ENCODE measurements around the gene RTP3.

RTP3 gene

DNA sequence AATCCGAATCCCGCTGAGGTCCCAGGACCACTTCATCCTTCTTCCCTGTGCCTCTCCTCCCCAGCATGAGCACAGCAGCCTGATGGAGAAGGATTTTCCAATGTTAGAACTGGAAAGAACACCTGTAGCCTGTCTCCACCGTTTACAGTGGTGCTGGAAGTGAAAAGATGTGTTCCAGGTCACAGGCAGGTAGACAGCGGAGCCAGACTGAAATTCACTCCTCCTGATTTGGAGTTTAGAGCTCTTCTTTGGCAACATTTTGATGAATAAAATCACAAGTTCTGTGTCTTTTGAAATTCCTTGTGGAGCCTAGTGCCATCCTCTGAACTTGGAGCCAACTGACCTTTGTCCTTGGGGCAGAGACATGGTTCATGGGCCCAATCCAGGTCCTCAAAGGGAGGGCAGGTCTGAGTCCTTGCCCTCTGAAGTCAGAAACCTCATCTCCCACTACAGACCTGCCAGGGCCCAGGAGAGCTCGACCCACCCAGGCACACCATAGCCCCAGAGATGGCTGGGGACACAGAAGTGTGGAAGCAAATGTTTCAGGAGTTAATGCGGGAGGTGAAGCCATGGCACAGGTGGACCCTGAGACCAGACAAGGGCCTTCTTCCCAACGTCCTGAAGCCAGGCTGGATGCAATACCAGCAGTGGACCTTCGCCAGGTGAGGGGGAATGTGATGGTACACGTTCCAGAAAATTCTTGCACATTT lies at the start of gene RTP3:
Gene RTP3, plus strand, starts transcription at position 421 of the 710 bp plus-strand sequence. Its CDS starts 87 bp downstream, at position 508.
- DNase-seq: no peak

DNA sequence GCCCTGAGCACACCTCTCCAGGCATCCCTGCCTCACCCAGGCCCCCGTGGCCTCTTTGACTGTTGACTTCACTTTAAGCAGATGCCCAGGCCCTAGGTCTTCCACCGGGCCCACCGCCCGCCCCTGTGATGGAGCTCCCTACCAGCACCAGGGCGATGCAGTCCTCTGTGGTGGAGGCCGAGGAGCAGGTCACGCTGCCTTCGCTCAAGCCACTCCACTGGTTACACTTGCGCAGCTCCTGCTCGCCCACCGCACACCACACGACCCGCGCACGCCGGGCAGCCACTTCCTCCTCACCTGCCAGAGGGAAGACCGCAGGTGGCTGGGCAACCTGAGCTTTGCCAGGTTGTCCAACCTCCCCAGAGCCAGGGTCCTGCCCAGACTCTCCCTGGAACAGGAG lies 49.1 kb upstream of the RTP3 start:
- no peak for DNase-seq

DNA sequence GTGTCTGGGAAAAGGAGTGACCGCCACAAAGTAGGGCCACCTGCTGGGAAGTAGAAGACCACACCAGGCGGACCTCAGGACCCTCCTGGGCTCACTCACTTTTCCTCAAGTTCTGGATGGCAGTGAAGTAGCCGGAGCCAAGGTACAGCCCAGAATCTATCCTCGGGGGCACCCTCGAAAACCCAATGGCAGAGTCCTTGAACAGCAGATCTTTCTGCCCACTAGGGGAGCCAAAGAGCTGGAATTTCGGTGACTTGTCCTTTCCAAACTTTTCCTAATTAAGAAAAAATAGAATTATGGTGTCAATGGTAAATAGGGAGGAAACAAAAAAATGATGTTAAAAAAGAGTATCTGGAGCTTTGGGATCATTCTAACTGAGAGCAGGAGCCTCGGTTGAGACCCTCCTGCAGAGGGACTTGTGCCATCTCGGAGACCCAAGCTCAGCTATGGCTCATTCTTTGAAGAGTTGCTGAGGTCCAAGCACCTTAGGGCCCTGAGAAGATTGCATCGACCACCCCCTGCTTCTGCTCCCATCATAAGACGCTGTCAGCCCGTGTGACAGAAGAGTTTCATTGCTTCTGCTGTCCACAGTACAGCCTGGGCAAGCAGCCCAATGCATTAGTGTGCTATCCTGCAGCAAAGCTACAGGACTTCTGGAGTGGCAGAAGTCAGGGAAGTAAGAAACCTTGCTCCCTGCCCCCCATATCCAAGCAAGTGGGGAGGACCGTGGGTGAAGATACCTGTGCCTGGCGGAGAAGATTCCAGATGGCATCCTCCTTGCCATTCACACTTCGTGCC lies 47.8 kb upstream of the RTP3 start:
- no peak for DNase-seq

DNA sequence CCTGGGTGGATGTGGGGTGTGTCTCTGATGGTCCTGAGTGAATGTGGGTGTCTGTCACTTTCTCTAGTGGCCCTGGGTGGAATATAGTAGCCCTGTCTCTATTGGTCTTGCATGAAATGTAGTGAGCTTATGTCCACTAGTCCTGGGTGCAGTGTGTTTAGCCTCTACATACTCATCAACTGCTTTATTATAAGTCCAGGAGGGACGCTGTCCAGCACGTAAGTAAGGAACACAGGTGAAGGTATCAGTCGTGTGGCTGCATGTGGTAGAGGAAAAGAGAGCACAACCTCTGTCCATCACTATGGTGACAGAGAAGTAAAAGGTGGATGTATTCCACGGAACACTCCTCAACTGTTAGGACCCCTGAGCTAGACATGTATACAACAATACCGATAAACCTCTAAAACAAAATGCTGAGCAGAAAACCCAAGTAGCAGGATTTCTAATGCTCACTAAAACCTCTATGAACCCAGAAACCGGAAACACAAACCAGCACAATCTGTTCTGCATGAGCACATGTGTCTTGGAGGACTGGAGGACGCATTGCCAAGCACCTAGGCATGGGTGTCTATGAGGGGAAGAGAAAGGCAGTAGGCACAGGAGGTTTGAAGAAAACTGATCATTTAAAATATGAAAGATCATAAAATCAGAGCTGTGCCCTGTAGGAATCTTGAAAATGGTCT lies 44.1 kb upstream of the RTP3 start:
- no peak for DNase-seq

DNA sequence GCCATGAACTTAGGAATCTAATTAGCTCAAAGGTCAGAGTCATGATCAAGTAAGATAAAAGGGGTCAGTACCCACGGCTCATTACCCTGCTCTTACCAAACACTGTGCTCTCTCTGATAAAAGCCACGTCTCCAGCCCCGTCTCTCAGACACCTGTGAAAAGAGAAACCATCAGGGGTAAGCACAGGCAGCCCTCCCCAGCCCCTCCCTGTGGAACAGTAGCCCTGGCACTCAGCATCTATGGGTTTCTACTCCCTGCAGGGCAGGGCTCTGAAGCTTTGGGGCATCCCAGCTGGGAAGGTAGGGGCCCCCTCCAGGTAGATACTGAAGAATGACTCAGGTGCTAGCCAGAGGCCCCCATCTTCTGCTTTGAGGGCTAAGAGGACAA lies 43.6 kb upstream of the RTP3 start:
- no peak for DNase-seq

DNA sequence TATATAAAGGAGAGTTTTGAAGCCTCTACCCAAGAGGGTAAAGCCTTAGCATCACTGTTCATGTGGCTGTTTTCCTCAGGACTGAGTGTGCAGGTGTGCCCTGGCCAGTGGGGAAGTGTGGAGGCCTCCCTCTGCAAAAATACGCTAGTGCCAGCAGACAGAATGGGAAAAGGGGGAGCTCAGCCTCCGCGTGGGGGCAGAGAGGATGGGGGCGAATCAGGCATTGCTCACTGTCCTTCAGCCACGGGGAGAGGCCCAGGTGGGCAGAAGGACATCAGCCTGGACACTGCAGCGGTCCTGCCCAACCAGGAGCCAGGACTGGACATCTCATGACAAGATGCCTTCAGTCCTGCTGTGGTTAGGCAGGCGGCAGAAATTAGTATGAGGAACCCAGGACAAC lies 43.2 kb upstream of the RTP3 start:
- DNase-seq: no peak

DNA sequence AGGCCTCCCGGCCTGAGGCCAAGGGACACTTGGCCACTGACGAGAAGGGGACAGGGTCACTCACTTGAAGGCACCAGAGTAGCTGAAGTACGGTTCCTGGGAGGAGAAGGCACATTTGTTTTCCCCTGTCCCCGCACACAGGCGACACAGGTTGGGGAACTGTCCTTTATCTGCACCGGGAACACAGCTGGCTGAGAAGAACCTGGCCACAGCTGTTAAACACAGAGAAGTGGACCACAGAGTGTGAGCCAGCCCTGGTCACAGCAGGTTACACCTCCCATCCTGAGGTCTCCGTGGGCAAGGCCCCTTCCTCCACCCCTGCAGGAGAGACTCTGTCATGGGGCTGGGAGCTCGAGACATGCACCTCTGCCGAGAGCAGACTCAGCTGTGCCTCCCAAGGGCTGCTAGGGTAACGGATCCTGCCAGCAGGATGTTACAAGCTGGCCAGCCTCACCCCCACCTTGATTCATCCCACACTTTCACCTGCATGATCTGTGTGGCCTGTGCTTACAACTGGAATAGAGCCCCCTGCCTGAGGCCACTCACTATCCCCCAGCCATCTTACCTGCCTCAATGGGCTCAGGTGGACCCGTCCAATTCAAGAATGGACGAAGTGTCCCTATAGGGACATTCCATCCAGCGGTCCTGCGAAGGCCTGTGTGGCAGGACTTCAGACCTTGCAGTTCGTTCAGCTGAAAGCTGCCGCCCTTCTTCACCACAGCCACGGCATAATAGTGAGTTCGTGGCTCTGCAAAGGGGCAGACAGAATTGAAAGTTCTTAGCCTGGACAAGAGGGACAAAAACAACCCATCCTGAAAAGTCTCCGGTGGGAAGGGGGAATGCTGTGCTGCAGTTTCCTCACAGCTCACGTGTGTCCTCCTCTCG lies 42.3 kb upstream of the RTP3 start:
- DNase-seq: no peak

DNA sequence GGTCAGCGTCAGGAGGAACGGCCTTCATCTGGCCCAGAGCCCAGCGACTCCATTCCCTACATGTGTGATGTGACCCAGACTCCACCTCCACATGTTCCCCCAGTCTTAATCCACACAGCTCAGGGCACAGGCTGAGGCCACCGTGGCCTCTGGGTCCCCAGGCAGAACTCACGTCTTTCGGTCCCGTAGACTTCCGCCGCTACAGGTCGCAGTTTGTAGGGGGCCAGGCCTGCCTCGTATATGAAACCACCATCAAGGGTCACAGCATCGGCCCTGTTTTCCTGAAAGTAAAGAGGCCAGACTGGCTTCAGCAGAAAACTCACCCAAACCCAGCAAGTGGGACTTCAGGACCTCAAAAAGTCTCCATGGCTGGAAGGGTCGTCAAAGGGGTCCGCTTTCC lies 41.7 kb upstream of the RTP3 start:
- DNase-seq: no peak

DNA sequence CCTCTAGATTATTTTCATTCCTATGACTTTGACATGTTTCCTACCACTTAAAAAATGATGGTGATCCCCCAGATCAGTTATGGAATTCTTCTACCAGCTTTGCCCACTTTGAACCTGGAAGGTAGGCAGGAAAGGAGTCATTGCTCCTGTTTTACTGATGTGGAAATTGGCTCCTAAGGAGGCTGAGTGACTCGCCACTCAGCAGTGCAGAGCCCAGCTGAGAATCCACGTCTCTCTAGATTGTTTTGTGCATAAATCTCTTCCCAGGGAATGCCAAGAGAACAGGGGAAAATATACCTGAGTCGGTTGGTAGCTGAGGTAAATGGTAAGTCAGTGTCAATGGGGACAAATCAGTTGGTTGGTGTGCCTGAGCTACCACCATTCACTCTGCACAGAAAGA lies 37.7 kb upstream of the RTP3 start:
- no peak for DNase-seq

DNA sequence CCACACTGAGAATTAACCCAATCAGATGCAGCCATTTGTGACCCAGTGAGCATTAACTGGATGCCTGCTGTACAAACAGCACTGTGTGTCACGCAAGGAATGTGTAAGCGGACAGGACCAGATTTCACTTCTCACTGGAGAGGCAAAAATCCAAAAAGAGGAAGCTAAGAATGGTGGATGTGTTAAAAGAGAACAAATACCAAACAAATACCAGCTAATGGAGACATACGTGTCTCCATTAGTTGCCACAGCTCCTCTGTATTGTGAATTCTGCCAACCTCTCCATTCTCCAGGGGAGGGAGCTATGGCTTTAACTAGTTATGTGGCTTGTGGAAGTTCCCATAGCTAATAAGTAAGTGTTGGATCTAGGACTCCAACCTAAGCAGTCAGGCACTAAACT lies 35.7 kb upstream of the RTP3 start:
- no peak for DNase-seq

DNA sequence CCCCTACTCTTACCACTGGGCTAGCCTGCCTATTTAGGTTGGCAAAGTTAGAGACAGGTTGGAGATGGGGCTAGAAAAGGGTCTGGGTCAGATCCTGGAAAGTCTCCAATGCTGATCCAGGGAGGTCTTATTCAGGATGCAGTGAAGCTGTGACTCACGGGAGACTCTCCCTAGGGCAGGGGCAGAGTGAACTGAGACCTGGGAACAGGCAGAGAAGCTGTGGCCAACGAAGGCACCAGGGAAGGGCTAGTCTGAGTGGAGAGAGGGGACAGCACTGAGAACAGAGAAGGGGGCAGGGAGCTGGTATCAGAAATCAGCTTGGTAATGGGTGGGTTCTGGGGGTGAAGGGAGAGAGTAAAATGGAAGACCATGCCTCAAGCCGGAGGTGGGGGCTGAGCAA lies 35.3 kb upstream of the RTP3 start:
- no peak for DNase-seq

DNA sequence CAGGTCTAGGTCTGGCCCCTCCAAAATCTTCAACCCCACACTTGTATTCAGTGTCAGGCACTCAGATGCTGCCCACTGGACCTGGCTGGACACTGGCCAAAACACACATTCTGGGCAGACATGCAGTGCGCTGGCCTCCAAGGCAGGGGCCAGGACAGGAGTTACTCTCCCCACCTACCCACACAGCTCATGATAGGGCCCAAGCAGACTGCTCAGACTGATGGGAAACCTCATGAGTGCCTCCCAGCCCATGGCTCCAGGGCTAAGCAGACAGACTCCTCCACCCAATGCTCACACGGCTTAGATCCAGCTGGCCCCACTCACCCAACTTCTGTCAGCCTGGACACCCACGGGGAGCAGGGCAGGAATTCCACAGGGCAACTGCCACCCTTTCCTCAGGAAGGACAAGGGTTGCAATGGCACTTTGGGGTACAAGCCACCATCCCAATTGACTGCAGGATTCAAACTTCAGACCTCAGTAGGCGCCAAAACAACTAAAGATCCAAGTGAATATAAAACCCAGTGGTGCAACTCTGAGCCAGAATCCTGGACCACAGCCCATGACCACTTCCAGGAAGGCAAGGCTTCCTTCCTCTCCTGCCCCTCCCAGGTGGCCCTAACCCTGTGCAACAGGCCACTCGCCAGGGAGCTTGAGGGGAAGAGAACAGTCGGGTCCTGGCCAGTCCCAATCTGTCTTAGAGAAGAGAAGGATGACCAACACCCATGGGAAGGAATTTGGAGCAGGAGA lies 34.5 kb upstream of the RTP3 start:
- no peak for DNase-seq

DNA sequence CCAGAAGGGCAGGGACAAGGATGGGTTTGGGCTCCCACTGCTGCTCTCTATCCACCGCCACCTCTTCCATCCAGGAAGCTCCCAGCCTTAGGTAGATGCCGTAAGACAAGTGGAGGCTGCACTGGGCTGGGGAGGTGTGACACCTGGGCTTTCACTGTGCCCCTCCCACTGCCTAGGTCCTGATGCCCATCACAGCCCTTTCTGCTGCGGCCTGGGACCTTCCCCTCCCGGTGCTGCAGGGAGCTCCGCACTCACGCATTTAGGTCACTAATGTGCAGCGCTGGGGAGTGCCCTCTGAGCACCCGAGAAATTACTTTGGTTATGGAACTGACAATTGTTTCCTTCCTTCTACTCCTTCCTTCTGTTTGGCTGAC lies 33.9 kb upstream of the RTP3 start:
- DNase-seq: no peak

DNA sequence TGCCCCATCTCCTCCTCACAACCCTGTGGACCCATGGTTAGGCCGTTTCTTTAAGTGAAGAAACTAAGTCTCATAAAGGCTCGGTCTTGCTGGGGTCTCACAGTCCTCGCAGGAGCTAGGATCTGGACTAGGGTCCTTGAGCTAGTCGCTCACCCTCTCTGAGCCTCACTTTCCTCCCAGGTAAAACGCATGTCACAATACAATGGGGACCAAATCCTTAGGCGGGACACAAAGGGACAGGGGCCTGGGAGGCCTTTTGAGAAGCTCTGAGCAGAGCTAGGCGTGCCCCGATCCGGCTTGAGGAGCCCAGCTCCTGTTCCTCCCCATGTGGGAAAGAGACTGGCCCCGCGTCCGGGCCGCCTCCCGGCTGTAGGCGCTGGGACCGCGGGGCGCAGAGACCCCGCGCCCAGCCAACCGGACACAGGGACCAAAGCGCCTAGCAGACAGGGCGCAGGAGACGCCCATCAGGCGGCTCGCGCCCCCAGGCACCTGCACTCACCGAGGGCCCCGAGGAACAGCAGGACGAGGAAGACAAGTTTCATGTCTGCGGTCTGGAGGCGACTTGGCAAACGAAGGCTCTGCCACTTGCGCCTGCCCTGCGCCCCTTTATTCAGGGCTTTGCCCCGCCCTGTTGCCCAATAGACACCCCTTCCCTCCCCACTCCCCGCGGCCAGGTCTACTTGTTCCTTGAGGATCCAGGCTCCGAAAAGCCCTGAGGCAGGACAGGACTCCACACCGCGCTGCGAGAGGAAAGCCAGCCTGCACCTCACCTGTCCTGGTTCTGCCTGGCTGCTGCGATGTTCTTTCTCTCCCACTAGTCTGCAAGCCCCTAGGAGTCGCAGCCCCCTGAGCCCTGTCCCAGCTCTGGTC lies 33.2 kb upstream of the RTP3 start, which contains the start of gene LTF:
Gene LTF, minus strand, starts transcription at position 580 of the 870 bp plus-strand sequence. Its CDS starts 38 bp downstream, at position 542.
- no peak for DNase-seq

DNA sequence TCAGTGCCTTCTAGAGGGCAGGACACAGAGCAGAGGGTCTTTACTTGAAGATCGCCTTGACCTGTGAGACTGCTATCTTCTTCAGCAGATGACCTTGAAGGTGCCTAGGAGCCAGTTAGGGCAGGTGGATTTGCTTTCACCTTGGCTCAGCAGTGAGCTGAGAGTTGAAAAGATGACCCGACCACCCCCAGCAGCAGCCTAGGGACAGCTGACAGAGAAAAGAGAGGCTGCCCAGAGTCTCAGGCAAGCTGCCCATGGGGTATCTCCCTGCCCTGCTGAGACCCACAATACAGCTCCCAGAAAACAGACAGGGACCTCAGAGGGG lies 32.6 kb upstream of the RTP3 start:
- DNase-seq: no peak

DNA sequence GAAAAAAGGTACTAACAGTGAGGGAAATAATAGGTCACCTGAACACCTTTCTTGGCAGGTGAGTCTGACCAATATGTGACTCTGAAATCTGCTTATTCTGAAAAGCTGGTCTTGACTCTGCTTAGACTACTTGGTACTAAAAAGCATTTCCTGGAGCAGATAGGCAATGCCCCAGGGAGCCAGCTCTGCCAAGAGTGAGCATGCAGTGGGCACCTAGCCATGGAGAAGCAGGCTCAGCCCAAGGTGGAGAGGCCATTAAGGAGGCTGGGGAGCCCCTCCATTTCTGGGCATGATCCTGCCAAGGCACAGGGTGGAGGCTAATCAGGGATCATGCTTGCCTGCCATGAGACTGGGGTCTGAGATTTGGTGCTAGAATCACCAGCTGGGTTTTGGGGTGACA lies 31.5 kb upstream of the RTP3 start:
- DNase-seq: no peak

DNA sequence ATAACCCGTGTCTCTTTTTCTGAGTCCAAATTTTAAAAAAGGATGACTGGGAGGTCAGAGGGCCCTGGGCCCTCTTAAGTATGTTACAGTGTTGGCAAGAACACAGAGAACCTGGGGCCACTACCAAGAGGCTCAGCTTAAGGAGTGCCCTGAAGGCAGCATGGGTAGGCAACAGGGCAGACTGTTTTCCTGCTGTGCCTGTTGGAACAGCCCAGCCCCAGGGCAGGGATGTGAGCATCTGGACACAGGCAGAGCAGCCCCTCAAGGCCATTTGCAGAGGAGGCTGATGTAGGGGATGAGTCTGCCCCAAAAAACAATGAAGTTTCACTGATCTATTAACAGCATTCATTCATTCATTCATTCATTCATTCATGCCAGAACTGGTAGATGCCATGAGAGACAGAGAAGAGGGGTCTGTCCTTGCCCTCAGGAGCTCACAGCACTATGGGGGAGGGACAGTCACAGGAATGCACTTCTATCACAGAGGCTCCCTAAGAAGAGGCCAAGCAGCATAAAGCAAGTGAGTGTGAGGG lies 30.8 kb upstream of the RTP3 start:
- no peak for DNase-seq

DNA sequence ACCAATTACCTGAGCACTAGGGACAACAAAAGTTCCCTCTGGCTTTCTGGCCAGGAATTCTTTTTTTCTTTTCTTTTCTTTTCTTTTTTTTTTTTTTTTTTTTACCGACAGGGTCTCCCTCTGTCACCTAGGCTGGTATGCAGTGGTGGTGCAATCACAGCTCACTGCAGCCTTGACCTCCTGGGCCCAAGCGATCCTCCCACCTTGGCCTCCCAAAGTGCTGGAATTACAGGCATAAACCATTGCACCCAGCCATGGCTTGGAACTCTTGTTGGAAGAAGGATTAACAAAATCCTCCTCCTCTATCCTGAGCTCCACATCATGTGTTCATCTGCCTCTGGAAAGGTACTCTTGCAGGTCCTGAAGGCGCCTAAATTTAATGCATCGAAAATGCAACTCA lies 30.2 kb upstream of the RTP3 start:
- no peak for DNase-seq

DNA sequence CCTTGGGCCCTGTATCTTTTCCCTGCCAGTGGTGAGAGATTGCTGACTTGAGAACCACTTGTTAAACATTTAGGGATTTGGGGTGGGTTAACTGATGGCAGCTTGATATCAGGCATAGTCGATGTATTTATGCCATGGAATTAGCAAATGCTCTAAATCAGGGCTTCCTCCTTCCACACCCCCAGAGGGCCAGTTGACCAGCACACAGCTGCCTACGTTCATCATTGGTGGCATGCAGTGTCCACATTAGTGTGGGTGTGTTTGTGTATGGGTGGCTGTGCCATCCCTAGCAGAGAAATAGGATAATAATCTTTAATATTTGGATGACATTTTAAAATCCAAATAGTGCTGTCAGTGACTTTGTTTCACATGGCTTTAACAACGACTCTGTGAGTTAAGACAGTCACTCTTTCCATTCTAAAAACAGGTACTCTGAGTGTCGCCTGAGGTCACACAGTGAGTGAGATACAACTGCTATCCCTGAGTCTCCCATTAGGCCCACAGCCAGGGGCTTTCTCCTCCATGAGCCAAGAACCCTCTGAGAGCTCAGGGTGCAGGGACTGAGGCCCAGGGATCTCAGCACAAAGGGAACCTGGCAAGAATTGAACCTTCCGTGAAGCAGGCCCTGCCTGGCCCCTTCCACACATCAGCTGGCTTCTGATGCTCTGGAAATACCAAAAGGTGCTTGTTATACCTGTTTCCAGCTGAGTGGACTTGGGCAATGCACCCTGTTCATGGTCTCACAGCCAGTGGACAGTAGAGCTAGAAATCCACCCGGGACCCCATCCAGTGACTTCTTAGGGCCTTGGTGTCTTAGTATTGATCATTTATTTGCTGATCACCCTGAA lies 28.8 kb upstream of the RTP3 start:
- DNase-seq: no peak
